Mesenchymal stem cell (in vitro differentiated cells and primary cell): ENCODE measurements around the gene PRSS48.
A peak's percentile ranks its signal among the peaks of the same experiment; 100 is the strongest.
"Not testable (repeated sequence)": the region's sequence is repeated elsewhere in the genome, so short reads cannot be mapped to it uniquely, and the experiment has no call there.

Experiments used
- DNase-seq: peaks from one replicate; pipeline ENCODE4 v3.0.0-alpha.2; 2013
- H2AFZ ChIP-seq: one replicate; pipeline ENCODE4 v1.6.1; 2013; ENCODE audit warnings: low read depth, mild to moderate bottlenecking, control low read depth, inconsistent platforms, low read length, moderate library complexity
- H2AK5ac ChIP-seq: 2 replicates; pipeline ENCODE4 v1.6.1; 2013; ENCODE audit warnings: low read length, moderate library complexity, mild to moderate bottlenecking, inconsistent platforms; ENCODE audit not compliant: severe bottlenecking
- H2BK120ac ChIP-seq: one replicate; pipeline ENCODE4 v1.6.1; 2013; ENCODE audit warnings: low read depth, mild to moderate bottlenecking, inconsistent platforms, low read length, moderate library complexity
- H2BK12ac ChIP-seq, 2 experiments: one replicate each; pipeline ENCODE4 v1.6.1; 2013; ENCODE audit warnings: inconsistent platforms in 2 of 2, low read length in 2 of 2, mild to moderate bottlenecking in 2 of 2, moderate library complexity in 2 of 2, control low read depth in 1 of 2
- H2BK15ac ChIP-seq: one replicate; pipeline ENCODE4 v1.6.1; 2013; ENCODE audit warnings: mild to moderate bottlenecking, low read depth, inconsistent platforms; ENCODE audit not compliant: poor library complexity, severe bottlenecking
- H2BK5ac ChIP-seq: 2 replicates; pipeline ENCODE4 v1.6.1; 2013; ENCODE audit warnings: low read depth, mild to moderate bottlenecking, low read length, control low read depth, inconsistent platforms; ENCODE audit not compliant: poor library complexity, severe bottlenecking
- H3K14ac ChIP-seq, 2 experiments: one replicate each; pipeline ENCODE4 v1.6.1; 2013; ENCODE audit warnings: inconsistent platforms in 2 of 2, low read length in 2 of 2, control low read depth in 1 of 2, mild to moderate bottlenecking in 1 of 2, moderate library complexity in 1 of 2
- H3K18ac ChIP-seq, 2 experiments: one replicate each; pipeline ENCODE4 v1.6.1; 2013; ENCODE audit warnings: inconsistent platforms in 2 of 2, low read length in 2 of 2, control low read depth in 1 of 2, low read depth in 1 of 2, mild to moderate bottlenecking in 1 of 2
- H3K23ac ChIP-seq, 2 experiments: one replicate each; pipeline ENCODE4 v1.6.1; 2013; ENCODE audit warnings: inconsistent platforms in 2 of 2, low read length in 2 of 2, mild to moderate bottlenecking in 2 of 2, moderate library complexity in 2 of 2, control low read depth in 1 of 2
- H3K27ac ChIP-seq: 2 replicates; pipeline ENCODE4 v1.5.1; 2013; ENCODE audit warnings: mild to moderate bottlenecking, moderate library complexity, low read length, control low read depth, inconsistent platforms; ENCODE audit not compliant: poor library complexity, severe bottlenecking
- H3K27me3 ChIP-seq, 2 experiments: 2 replicates each; pipeline versions ENCODE4 v1.6.1 to v1.7.0; 2013; ENCODE audit warnings: low read length in 2 of 2, mild to moderate bottlenecking in 2 of 2, moderate library complexity in 2 of 2, control low read depth in 1 of 2, inconsistent platforms in 1 of 2; ENCODE audit not compliant: control insufficient read depth in 1 of 2, insufficient read depth in 1 of 2
- H3K36me3 ChIP-seq, 2 experiments: 2 replicates each; pipeline versions ENCODE4 v1.6.1 to v1.7.0; 2013; ENCODE audit warnings: low read length in 2 of 2, control low read depth in 1 of 2, inconsistent platforms in 1 of 2, low read depth in 1 of 2, mild to moderate bottlenecking in 1 of 2; ENCODE audit not compliant: insufficient read depth in 2 of 2, control insufficient read depth in 1 of 2
- H3K4ac ChIP-seq, 2 experiments: one replicate each; pipeline ENCODE4 v1.6.1; 2013; ENCODE audit warnings: inconsistent platforms in 2 of 2, low read length in 2 of 2, mild to moderate bottlenecking in 2 of 2, moderate library complexity in 2 of 2, control low read depth in 1 of 2, low read depth in 1 of 2
- H3K4me1 ChIP-seq: 2 replicates; pipeline ENCODE4 v1.6.1; 2013; ENCODE audit warnings: low read depth, low read length, control low read depth; ENCODE audit not compliant: control insufficient read depth, insufficient read depth
- H3K4me2 ChIP-seq: 2 replicates; pipeline ENCODE4 v1.6.1; 2013; ENCODE audit warnings: low read length, mild to moderate bottlenecking, inconsistent platforms; ENCODE audit not compliant: poor library complexity, severe bottlenecking
- H3K4me3 ChIP-seq, 2 experiments: 2 replicates each; pipeline versions ENCODE4 v1.5.1 to v1.7.0; 2013; ENCODE audit warnings: low read length in 2 of 2, mild to moderate bottlenecking in 2 of 2, control low read depth in 1 of 2, low read depth in 1 of 2; ENCODE audit not compliant: insufficient read depth in 1 of 2
- H3K79me1 ChIP-seq: replicated peaks from 2 replicates; pipeline ENCODE4 v1.6.1; 2013; ENCODE audit warnings: mild to moderate bottlenecking, control low read depth, low read length, inconsistent platforms; ENCODE audit not compliant: poor library complexity, severe bottlenecking
- H3K9ac ChIP-seq: 2 replicates; pipeline ENCODE4 v1.7.0; 2013; ENCODE audit warnings: mild to moderate bottlenecking, low read length, moderate library complexity
- H3K9me3 ChIP-seq: 2 replicates; pipeline ENCODE4 v1.7.0; 2013; ENCODE audit warnings: mild to moderate bottlenecking, low read length; ENCODE audit not compliant: control insufficient read depth
- H4K8ac ChIP-seq: one replicate; pipeline ENCODE4 v1.6.1; 2013; ENCODE audit warnings: inconsistent platforms, mild to moderate bottlenecking, low read length, moderate library complexity
- H4K91ac ChIP-seq: one replicate; pipeline ENCODE4 v1.6.1; 2013; ENCODE audit warnings: mild to moderate bottlenecking, low read length, inconsistent platforms
- WGBS: methylation state at CpG from one replicate; pipeline ENCODE4 v1.1.7; 2013; ENCODE audit warnings: mixed read lengths; 5-methylcytosine and 5-hydroxymethylcytosine counted together

Gene PRSS48

GRCh38 chr4:151228189-151229119 lies 48.5 kb upstream of the PRSS48 start:
- no peak overlapping the region for H2BK120ac ChIP-seq

DNA sequence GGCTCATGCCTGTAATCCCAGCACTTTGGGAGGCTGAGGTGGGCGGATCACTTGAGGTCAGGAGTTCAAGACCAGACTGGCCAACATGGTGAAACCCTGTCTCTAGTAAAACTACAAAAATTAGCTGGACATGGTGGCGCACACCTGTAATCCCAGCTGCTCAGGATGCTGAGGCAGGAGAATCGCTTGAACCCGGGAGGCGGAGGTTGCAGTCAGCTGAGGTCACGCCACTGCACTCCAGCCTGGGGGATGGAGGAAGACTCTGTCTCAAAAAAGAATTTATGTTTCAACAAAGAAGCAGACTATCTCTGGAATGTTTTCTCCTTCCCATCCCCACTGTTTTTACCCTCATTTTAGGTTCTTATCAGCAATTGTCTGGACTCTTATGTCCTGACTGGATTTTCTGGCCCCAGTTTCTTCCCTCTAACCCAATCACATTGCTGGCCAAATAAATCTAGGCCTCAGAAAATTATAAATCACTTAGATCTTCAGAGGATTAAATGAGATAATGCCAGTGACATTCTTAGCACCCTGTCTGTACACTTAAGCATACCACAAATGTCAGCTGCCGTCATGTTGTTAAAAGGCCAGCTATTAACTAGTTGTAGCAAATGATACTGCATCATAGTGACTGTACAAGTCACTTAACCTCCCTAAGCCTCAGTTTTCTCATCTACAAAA lies 44.9 kb upstream of the PRSS48 start:
- Histone ChIP-seq H3K4me1 (peaks cover 2% of the 10 kb centered on the region), H3K23ac (no peak overlapping the region), H3K9me3 (no peaks in the 10 kb centered on the region), H2BK15ac (no peak overlapping the region), H3K27ac (no peak overlapping the region), H2BK120ac (no peak overlapping the region), H4K8ac (no peak overlapping the region), H2AK5ac (no peak overlapping the region), H3K9ac (no peak overlapping the region), H2AFZ (no peak overlapping the region), H3K4ac (no peak overlapping the region), H3K36me3 (no peaks in the 10 kb centered on the region), H3K18ac (no peak overlapping the region), H3K4me3 (no peak overlapping the region), H2BK12ac (no peak overlapping the region), H3K4me2 (no peak overlapping the region), H4K91ac (no peak overlapping the region), H3K14ac (no peak overlapping the region), H3K27me3 (no peaks in the 10 kb centered on the region), H2BK5ac (no peak overlapping the region), H3K79me1 (peaks cover 20% of the 10 kb centered on the region)
- peak; percentile 34 for DNase-seq
- 85% methylated on average over 6 of the region's 7 CpGs for WGBS

More at GRCh38 chr4:151228189-151229119, 48.5 kb upstream of the PRSS48 start:
- H3K27me3 ChIP-seq, result no peaks in the 10 kb centered on the region
- peaks cover 0 to 12% of the 10 kb centered on the region in 2 experiments for H3K36me3 ChIP-seq
- no peak overlapping the region for H3K4me2 ChIP-seq
- no peak overlapping the region for H3K4ac ChIP-seq
- H2BK12ac ChIP-seq, result no peak overlapping the region
- no peak for DNase-seq
- H3K9ac ChIP-seq, result peak overlapping the region; percentile 98
- no peak overlapping the region for H3K18ac ChIP-seq
- 94% methylated on average over 4 of the region's 6 CpGs for WGBS
- H3K27ac ChIP-seq, result no peak overlapping the region
- H3K9me3 ChIP-seq, result no peaks in the 10 kb centered on the region
- H3K4me3 ChIP-seq, result peak overlapping the region in 1 of 2 experiments; percentile 86
- H2AK5ac ChIP-seq, result no peak overlapping the region
- H3K23ac ChIP-seq, result no peak overlapping the region
- H2BK15ac ChIP-seq, result no peak overlapping the region
- H3K4me1 ChIP-seq, result peaks cover 2% of the 10 kb centered on the region
- H4K91ac ChIP-seq, result no peak overlapping the region
- peaks cover 13% of the 10 kb centered on the region for H3K79me1 ChIP-seq
- no peak overlapping the region for H2BK5ac ChIP-seq
- H2AFZ ChIP-seq, result no peak overlapping the region
- H4K8ac ChIP-seq, result no peak overlapping the region
- H3K14ac ChIP-seq, result no peak overlapping the region

GRCh38 chr4:151233600-151233999 lies 43.4 kb upstream of the PRSS48 start:
- Histone ChIP-seq H2BK120ac (no peak overlapping the region), H3K79me1 (peaks cover 20% of the 10 kb centered on the region), H3K9me3 (no peaks in the 10 kb centered on the region), H3K27me3 (no peaks in the 10 kb centered on the region), H4K91ac (peak overlapping the region; percentile 27), H3K27ac (no peak overlapping the region), H3K14ac (no peak overlapping the region), H2BK12ac (no peak overlapping the region), H3K4me1 (peaks cover 2% of the 10 kb centered on the region), H3K4me2 (no peak overlapping the region), H2BK5ac (no peak overlapping the region), H3K9ac (no peak overlapping the region), H2AK5ac (no peak overlapping the region), H2BK15ac (no peak overlapping the region), H4K8ac (no peak overlapping the region), H3K4ac (no peak overlapping the region), H3K23ac (no peak overlapping the region), H3K4me3 (no peak overlapping the region), H3K36me3 (no peaks in the 10 kb centered on the region), H3K18ac (peak overlapping the region in 1 of 2 experiments; percentile 43), H2AFZ (no peak overlapping the region)
- 92% methylated on average over 4 of the region's 5 CpGs for WGBS
- DNase-seq, result no peak

- H2BK15ac ChIP-seq, H3K9ac ChIP-seq, H2AK5ac ChIP-seq, H3K23ac ChIP-seq, H2AFZ ChIP-seq, H3K18ac ChIP-seq, H4K91ac ChIP-seq, H3K4me3 ChIP-seq, H2BK120ac ChIP-seq, DNase-seq, H3K27me3 ChIP-seq, H4K8ac ChIP-seq, H2BK12ac ChIP-seq, H3K36me3 ChIP-seq, H3K4me2 ChIP-seq, H3K4me1 ChIP-seq, H3K27ac ChIP-seq, H2BK5ac ChIP-seq, H3K14ac ChIP-seq, H3K4ac ChIP-seq, H3K9me3 ChIP-seq: not testable (repeated sequence)
- peaks cover 17% of the 10 kb centered on the region for H3K79me1 ChIP-seq
- WGBS, result 100% methylated on average over 1 of the region's 1 CpG
Observed at GRCh38 chr4:151235373-151235772, 41.6 kb upstream of the PRSS48 start.
